HepG2 (cell line): ENCODE results near the gene CHN2. TPM values are rescaled to one million over a fixed set of nuclear protein-coding genes. Genes with fewer than 3 reads are reported as not detected.

Source experiments
- DZIP1 ChIP-seq: sonication (generic); formaldehyde crosslinking; IDR thresholded peaks from 2 replicates; pipeline ENCODE4 v1.5.0; 2020; ENCODE audit warnings: mild to moderate bottlenecking, missing genetic modification reagents
- FOSL1 ChIP-seq: sonication (generic); formaldehyde crosslinking; IDR thresholded peaks from 2 replicates; pipeline ENCODE4 v1.9.0; 2021; ENCODE audit warnings: missing genetic modification reagents, borderline replicate concordance
- GABPA ChIP-seq, 2 experiments: IDR thresholded peaks; 2 replicates each; pipeline ENCODE4 v1.6.1; 2011 to 2016; ENCODE audit warnings: low read depth in 2 of 2, low read length in 1 of 2, missing biosample characterization in 1 of 2, missing genetic modification characterization in 1 of 2
- HNF4A ChIP-seq: sonication (generic); formaldehyde crosslinking; IDR thresholded peaks from 2 replicates; pipeline ENCODE4 v1.4.0; 2020; ENCODE audit warnings: missing genetic modification reagents
- HOXA3 ChIP-seq: sonication (generic); formaldehyde crosslinking; IDR thresholded peaks from 2 replicates; pipeline ENCODE4 v1.5.0; 2020; ENCODE audit warnings: missing genetic modification reagents
- KLF16 ChIP-seq, 2 experiments: sonication (generic) in 1 of 2; formaldehyde crosslinking in 1 of 2; IDR thresholded peaks; 2 replicates each; pipeline versions ENCODE4 v1.6.1 to v1.8.0; 2016 to 2023; ENCODE audit warnings: missing genetic modification reagents in 2 of 2, missing compliant biosample characterization in 1 of 2
- KLF9 ChIP-seq: IDR thresholded peaks from 2 replicates; pipeline ENCODE4 v1.6.1; 2016; ENCODE audit warnings: low read depth
- MED8 ChIP-seq: sonication (generic); formaldehyde crosslinking; IDR thresholded peaks from 2 replicates; pipeline ENCODE4 v1.8.1; 2023; ENCODE audit warnings: mild to moderate bottlenecking, missing genetic modification reagents; ENCODE audit not compliant: insufficient replicate concordance
- MXI1 ChIP-seq: IDR thresholded peaks from 3 replicates; pipeline ENCODE4 v1.6.1; 2012; ENCODE audit warnings: low read depth, low read length, inconsistent platforms, borderline replicate concordance
- NCOA2 ChIP-seq: sonication (generic); formaldehyde crosslinking; IDR thresholded peaks from 2 replicates; pipeline ENCODE4 v1.8.0; 2022; ENCODE audit warnings: inconsistent platforms
- NR1H2 ChIP-seq: sonication (generic); formaldehyde crosslinking; IDR thresholded peaks from 2 replicates; pipeline ENCODE4 v1.8.1; 2022; ENCODE audit warnings: low read depth, missing genetic modification reagents, borderline replicate concordance
- POGZ ChIP-seq: sonication (generic); formaldehyde crosslinking; IDR thresholded peaks from 2 replicates; pipeline ENCODE4 v1.4.0; 2020; ENCODE audit warnings: mild to moderate bottlenecking, missing genetic modification reagents
- RBAK ChIP-seq: sonication (generic); formaldehyde crosslinking; IDR thresholded peaks from 2 replicates; pipeline ENCODE4 v1.5.1; 2020; ENCODE audit warnings: mild to moderate bottlenecking, missing genetic modification reagents
- ZBTB3 ChIP-seq: sonication (generic); formaldehyde crosslinking; IDR thresholded peaks from 2 replicates; pipeline ENCODE4 v1.4.0; 2020; ENCODE audit warnings: low read depth, mild to moderate bottlenecking, moderate library complexity, missing genetic modification reagents, borderline replicate concordance
- ZNF331 ChIP-seq: sonication (generic); formaldehyde crosslinking; IDR thresholded peaks from 2 replicates; pipeline ENCODE4 v1.4.0; 2020; ENCODE audit warnings: missing genetic modification reagents
- ZNF414 ChIP-seq: sonication (generic); formaldehyde crosslinking; IDR thresholded peaks from 2 replicates; pipeline ENCODE4 v1.5.0; 2020; ENCODE audit warnings: missing genetic modification reagents
- ZNF766 ChIP-seq: sonication (generic); formaldehyde crosslinking; IDR thresholded peaks from 2 replicates; pipeline ENCODE4 v1.5.0; 2020; ENCODE audit warnings: missing genetic modification reagents, borderline replicate concordance
- ZNF772 ChIP-seq: sonication (generic); formaldehyde crosslinking; IDR thresholded peaks from 2 replicates; pipeline ENCODE4 v1.5.0; 2020; ENCODE audit warnings: mild to moderate bottlenecking, missing genetic modification reagents
- ZNF777 ChIP-seq: sonication (generic); formaldehyde crosslinking; IDR thresholded peaks from 2 replicates; pipeline ENCODE4 v1.4.0; 2020; ENCODE audit warnings: missing genetic modification reagents
- polyA plus RNA-seq, 8 experiments: library from polyadenylated mRNA; depleted of rRNA in 3 of 8; stranded (reverse) in 7 of 8; unstranded in 1 of 8; fragments of >200 nt; fragmentation: Illumina TruSeq in 4 of 8; extraction: Trizol in 4 of 8; gene quantifications; 2 replicates each; pipeline versions ENCODE4 v1.2.1 to v1.2.3, GENCODE V29; 2011 to 2016; ENCODE audit warnings: low read depth in 4 of 8, missing spikeins in 1 of 8, mixed read lengths in 1 of 8; ENCODE audit not compliant: insufficient read depth in 1 of 8
- total RNA-seq, 5 experiments: library from RNA; depleted of rRNA; stranded (reverse); fragments of >200 nt; fragmentation: Illumina TruSeq; extraction: Trizol; gene quantifications; 2 replicates each; pipeline ENCODE4 v1.2.3, GENCODE V29; 2016; ENCODE audit warnings: low read depth in 1 of 5
- TF ChIP-seq, protein P1 (sequence below): IDR thresholded peaks from 2 replicates; pipeline ENCODE4 v1.6.1; 2016; ENCODE audit warnings: mild to moderate bottlenecking
- TF ChIP-seq, protein P2 (sequence below): sonication (generic); formaldehyde crosslinking; IDR thresholded peaks from 2 replicates; pipeline ENCODE4 v1.9.0; 2022; ENCODE audit warnings: low read depth, missing genetic modification reagents
- TF ChIP-seq, protein P3 (sequence below): conservative IDR thresholded peaks from 2 replicates; pipeline ENCODE4 v1.6.1; 2018; ENCODE audit warnings: missing genetic modification reagents

Gene CHN2
- total and polyA plus RNA-seq, 2 of the 13 experiments (the other 11 are each of a cell fraction or from before 2014, with no cell fraction given), result 23.5 to 30.5 TPM

- TF ChIP-seq NR1H2 (CRISPR knock-in tag) (no peak), KLF9 (CRISPR knock-in tag) (no peak), FOSL1 (CRISPR knock-in tag) (no peak), RBAK (CRISPR knock-in tag) (no peak; the same call in 1 of the 2 replicates), DZIP1 (CRISPR knock-in tag) (no peak), ZBTB3 (CRISPR knock-in tag) (peak; percentile 31; the same call in 1 of the 2 replicates), HNF4A (CRISPR knock-in tag) (peak; percentile 99), ZNF777 (CRISPR knock-in tag) (0 out of 2 replicates have a peak, but pooled peaks have one; percentile 34), ZNF766 (CRISPR knock-in tag) (peak; percentile 91; the same call in 1 of the 2 replicates), ZNF331 (CRISPR knock-in tag) (peak; percentile 72), GABPA (IDR thresholded peaks at IDR 0.05; ENCODE audit: low read depth, low read length) (no peak), GABPA (CRISPR knock-in tag; IDR thresholded peaks at IDR 0.05; ENCODE audit: low read depth) (peak; percentile 67), ZNF772 (peak; percentile 91), KLF16 (CRISPR knock-in tag; IDR thresholded peaks at IDR 0.05) (peak in 1 of 2 experiments; percentile 70; a peak in 2 of 4 replicates), HOXA3 (peak; percentile 86; the same call in 1 of the 2 replicates), ZNF414 (CRISPR knock-in tag) (peak; percentile 65; the same call in 1 of the 2 replicates), NCOA2 (CRISPR knock-in tag) (peak; percentile 70), POGZ (CRISPR knock-in tag) (peak; percentile 96), MXI1 (peak; percentile 47; the same call in 1 of the 3 replicates), MED8 (no peak)
- TF ChIP-seq, protein P1, sequence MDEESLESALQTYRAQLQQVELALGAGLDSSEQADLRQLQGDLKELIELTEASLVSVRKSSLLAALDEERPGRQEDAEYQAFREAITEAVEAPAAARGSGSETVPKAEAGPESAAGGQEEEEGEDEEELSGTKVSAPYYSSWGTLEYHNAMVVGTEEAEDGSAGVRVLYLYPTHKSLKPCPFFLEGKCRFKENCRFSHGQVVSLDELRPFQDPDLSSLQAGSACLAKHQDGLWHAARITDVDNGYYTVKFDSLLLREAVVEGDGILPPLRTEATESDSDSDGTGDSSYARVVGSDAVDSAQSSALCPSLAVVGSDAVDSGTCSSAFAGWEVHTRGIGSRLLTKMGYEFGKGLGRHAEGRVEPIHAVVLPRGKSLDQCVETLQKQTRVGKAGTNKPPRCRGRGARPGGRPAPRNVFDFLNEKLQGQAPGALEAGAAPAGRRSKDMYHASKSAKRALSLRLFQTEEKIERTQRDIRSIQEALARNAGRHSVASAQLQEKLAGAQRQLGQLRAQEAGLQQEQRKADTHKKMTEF, result peak; percentile 92
- TF ChIP-seq, protein P2, sequence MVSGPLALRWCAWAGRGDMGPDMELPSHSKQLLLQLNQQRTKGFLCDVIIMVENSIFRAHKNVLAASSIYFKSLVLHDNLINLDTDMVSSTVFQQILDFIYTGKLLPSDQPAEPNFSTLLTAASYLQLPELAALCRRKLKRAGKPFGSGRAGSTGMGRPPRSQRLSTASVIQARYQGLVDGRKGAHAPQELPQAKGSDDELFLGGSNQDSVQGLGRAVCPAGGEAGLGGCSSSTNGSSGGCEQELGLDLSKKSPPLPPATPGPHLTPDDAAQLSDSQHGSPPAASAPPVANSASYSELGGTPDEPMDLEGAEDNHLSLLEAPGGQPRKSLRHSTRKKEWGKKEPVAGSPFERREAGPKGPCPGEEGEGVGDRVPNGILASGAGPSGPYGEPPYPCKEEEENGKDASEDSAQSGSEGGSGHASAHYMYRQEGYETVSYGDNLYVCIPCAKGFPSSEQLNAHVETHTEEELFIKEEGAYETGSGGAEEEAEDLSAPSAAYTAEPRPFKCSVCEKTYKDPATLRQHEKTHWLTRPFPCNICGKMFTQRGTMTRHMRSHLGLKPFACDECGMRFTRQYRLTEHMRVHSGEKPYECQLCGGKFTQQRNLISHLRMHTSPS (CRISPR knock-in tag), result peak; percentile 90
- TF ChIP-seq, protein P3, sequence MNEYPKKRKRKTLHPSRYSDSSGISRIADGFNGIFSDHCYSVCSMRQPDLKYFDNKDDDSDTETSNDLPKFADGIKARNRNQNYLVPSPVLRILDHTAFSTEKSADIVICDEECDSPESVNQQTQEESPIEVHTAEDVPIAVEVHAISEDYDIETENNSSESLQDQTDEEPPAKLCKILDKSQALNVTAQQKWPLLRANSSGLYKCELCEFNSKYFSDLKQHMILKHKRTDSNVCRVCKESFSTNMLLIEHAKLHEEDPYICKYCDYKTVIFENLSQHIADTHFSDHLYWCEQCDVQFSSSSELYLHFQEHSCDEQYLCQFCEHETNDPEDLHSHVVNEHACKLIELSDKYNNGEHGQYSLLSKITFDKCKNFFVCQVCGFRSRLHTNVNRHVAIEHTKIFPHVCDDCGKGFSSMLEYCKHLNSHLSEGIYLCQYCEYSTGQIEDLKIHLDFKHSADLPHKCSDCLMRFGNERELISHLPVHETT (CRISPR knock-in tag), result peak; percentile 22; the same call in 1 of the 2 replicates
These were observed 54.3 kb downstream of the CHN2 start (continued) for GRCh38 chr7:29248713-29249382.
